SK-N-SH treated with all-trans-retinoic acid at 6 μM for 48 hours (cell line): Measurements from ENCODE around the gene ALS2.

Experiments
- ISL1 ChIP-seq: fragments of 250-450 bp; sonication (Bioruptor Pico); IDR thresholded peaks from 2 replicates; pipeline ENCODE4 v2.1.2; 2022; ENCODE audit warnings: mild to moderate bottlenecking, moderate library complexity
- PATZ1 ChIP-seq: fragments of 250-450 bp; sonication (Bioruptor Pico); IDR thresholded peaks from 2 replicates; pipeline ENCODE4 v1.8.0; 2020; ENCODE audit warnings: mild to moderate bottlenecking, moderate library complexity, borderline replicate concordance
- PPARA ChIP-seq: fragments of 250-450 bp; sonication (Bioruptor Pico); IDR thresholded peaks from 2 replicates; pipeline ENCODE4 v1.5.0; 2020; ENCODE audit warnings: mild to moderate bottlenecking, borderline replicate concordance

- TF ChIP-seq PPARA (CRISPR knock-in tag) (no peak), PATZ1 (CRISPR knock-in tag) (no peak), ISL1 (CRISPR knock-in tag) (no peak)
Measured at GRCh38 chr2:201656102-201656501, 124.6 kb downstream of the ALS2 start.
